ENCODE data around the gene COA1. TPM values are rescaled to one million over a fixed set of nuclear protein-coding genes. Genes with fewer than 3 reads are reported as not detected.

COA1 gene
- total RNA-seq, 4 donors from 2014 or later = 59.4 to 72.0 (median 68.7) TPM

DNA sequence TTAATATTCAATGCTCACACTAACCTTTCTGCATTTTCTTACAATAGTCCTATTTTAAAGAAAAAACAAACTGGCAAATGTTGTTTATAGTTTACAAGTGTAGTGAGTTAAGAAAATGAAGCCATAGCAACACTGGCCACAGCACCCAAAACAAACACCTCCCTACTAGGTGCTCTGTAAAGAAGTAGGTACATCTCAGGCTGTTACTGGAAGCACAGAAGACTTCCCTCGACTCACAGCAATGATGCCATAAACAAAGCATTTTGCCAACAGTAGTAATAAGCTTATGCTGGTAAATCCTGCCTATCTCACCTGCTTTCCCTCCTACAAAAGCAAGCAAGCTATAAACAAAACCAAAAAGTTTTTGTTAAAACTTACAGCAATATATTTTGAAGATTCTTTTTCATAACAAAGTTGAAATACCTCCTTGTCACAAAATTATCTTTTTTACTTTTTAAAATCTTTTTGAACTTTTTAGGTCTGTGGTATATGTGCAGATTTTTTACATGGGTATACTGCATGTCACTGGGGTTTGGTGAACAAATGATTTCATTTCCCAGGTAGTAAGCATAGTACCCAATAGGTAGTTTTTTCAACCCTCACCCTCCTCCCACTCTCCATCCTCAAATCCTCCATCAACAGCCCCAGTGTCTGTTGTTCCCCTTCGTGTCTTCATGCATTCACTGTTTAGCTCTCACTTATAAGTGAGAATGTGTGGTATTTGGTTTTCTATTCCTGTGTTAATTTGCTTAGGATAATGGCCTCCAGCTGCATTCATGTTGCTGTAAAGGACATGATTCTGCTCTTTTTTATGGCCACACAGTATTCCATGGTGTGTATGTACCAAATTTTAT, 28.4 kb downstream of the COA1 start:
- Histone ChIP-seq H3K4me1 (peaks cover 0 to 4% of the 10 kb centered on the region in 2 donors), H3K36me3 (no peaks in the 10 kb centered on the region), H3K9me3 (no peaks in the 10 kb centered on the region), H3K27ac (no peak overlapping the region), H3K27me3 (no peaks in the 10 kb centered on the region), H3K4me3 (replicated peaks in 1 of 3) (no peak overlapping the region)
- DNase-seq = no peak
- intact Hi-C loops (cut with DNase I) = no loop called here
- TF ChIP-seq CTCF (IDR thresholded peaks at IDR 0.05) (no peak), POLR2A (IDR thresholded peaks at IDR 0.05) (no peak)
- WGBS, 2 donors = 62 to 65% methylated on average over 2 of the region's 2 CpGs

DNA sequence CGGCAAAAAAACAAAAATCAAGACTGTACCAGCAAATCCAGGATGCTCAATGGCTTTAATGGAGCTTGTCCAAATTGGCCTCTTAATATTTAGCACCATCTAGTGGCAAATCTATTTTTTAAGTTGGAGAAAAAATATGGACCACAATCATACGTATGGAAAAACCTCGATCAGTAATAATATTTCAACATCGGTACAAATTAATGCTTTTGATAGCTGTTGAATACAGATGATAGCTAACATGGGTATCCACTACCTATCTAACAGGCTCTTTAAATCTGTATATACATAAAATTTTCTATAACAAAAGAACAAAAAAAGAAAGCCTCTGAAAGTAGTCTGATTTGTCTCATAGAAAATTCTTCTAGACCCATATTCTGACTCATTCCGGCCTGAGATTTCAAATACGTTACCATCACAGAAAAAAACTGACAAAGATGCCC, 29.2 kb downstream of the COA1 start:
- H3K27me3 ChIP-seq = no peaks in the 10 kb centered on the region
- H3K4me3 ChIP-seq (replicated peaks in 1 of 3) = no peak overlapping the region
- H3K27ac ChIP-seq = no peak overlapping the region
- H3K36me3 ChIP-seq = no peaks in the 10 kb centered on the region
- intact Hi-C loops (cut with DNase I) = no loop called here
- no peaks in the 10 kb centered on the region for H3K9me3 ChIP-seq
- no peak for DNase-seq
- peaks cover 0 to 4% of the 10 kb centered on the region in 2 donors for H3K4me1 ChIP-seq
- TF ChIP-seq CTCF (IDR thresholded peaks at IDR 0.05) (peak in 5 of 6 experiments; percentile 40 to 92 (median 68)), POLR2A (IDR thresholded peaks at IDR 0.05) (no peak)
- 35 to 40% methylated on average over 6 of the region's 6 CpGs for WGBS, 2 donors

GRCh38 chr7:43698460-43699255, 30.7 kb downstream of the COA1 start:
- Histone ChIP-seq H3K27me3 (no peaks in the 10 kb centered on the region), H3K27ac (no peak overlapping the region), H3K9me3 (no peaks in the 10 kb centered on the region), H3K36me3 (no peaks in the 10 kb centered on the region), H3K4me3 (replicated peaks in 1 of 3) (no peak overlapping the region), H3K4me1 (peaks cover 0 to 4% of the 10 kb centered on the region in 2 donors)
- no peak for TF ChIP-seq CTCF (IDR thresholded peaks at IDR 0.05)
- intact Hi-C loops (cut with DNase I) = loop anchor here (2.0 to 10.0 kb wide), 2 partner anchors 54 to 116 kb away; partner anchors contain the start of gene STK17A
- DNase-seq = no peak
- WGBS, 2 donors = 89 to 90% methylated on average over 5 of the region's 5 CpGs

DNA sequence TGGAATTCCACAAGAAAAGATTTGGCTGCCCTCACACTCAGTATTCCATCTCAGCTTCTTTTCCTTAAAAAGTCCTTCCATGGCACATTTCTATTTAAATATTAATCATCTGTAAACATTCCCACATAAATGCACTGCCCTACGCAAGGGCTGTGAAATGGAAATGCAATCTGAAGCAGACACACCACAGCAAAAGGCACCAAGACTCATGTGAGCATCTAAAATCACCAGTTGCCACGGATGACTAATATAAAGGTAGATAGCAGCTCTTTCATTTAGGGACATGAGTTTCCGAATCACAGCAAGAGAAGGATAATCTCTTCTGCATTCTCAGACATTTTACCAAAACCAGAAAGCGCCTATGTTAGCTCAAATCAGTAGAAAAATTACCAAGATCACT, 31.6 kb downstream of the COA1 start:
- Histone ChIP-seq H3K4me1 (peaks cover 0 to 4% of the 10 kb centered on the region in 2 donors), H3K9me3 (no peaks in the 10 kb centered on the region), H3K27me3 (no peaks in the 10 kb centered on the region), H3K27ac (no peak overlapping the region), H3K4me3 (replicated peaks in 1 of 3) (no peak overlapping the region), H3K36me3 (no peaks in the 10 kb centered on the region)
- WGBS, 2 donors = 97% methylated on average over 4 of the region's 4 CpGs
- no peak for TF ChIP-seq POLR2A (IDR thresholded peaks at IDR 0.05)
- no peak for DNase-seq
- intact Hi-C loops (cut with DNase I) = loop anchor here (2.0 to 10.0 kb wide), 2 partner anchors 53 to 115 kb away; partner anchors contain the start of gene STK17A

- H3K27me3 ChIP-seq = no peaks in the 10 kb centered on the region
- H3K27ac ChIP-seq = no peak overlapping the region
- H3K4me1 ChIP-seq = peaks cover 0 to 4% of the 10 kb centered on the region in 2 donors
- H3K36me3 ChIP-seq = no peaks in the 10 kb centered on the region
- no peak overlapping the region for H3K4me3 ChIP-seq (replicated peaks in 1 of 3)
- no peak for TF ChIP-seq POLR2A (IDR thresholded peaks at IDR 0.05)
- no peak for DNase-seq
- intact Hi-C loops (cut with DNase I) = loop anchor here (10.0 kb wide), 1 partner anchor 51 kb away; no protein-coding TSS in a partner anchor
- no peaks in the 10 kb centered on the region for H3K9me3 ChIP-seq
- 95 to 98% methylated on average over 1 of the region's 1 CpG for WGBS, 2 donors
These were observed 34.0 kb downstream of the COA1 start for GRCh38 chr7:43695365-43695764.
